Upper lobe of left lung (tissue), 6 donors: ENCODE results near the gene HNRNPLL. TPM values are rescaled to one million over a fixed set of nuclear protein-coding genes. Genes with fewer than 3 reads are reported as not detected.
A peak's percentile ranks its signal among the peaks of the same experiment; 100 is the strongest.

ENCODE experiments used
- ATAC-seq, 2 donors: fragments of 200-7000 bp; cut with Tn5 transposase; one replicate each; pipeline ENCODE4 v1.9.1; 2022; ENCODE audit warnings: mild to moderate bottlenecking in 2 of 2, moderate library complexity in 2 of 2; ENCODE audit not compliant: low FRiP score in 2 of 2
- DNase-seq, 2 donors: peaks; one replicate each; pipeline ENCODE4 v3.0.0-alpha.2; 2019 to 2020
- H3K27ac ChIP-seq, 4 donors: fragments of 200-600 bp; sonication (generic); one replicate each; pipeline ENCODE4 v1.5.1; 2016 to 2019
- H3K27me3 ChIP-seq, 4 donors: fragments of 200-600 bp; sonication (generic); one replicate each; pipeline ENCODE4 v1.5.1; 2017 to 2019
- H3K36me3 ChIP-seq, 4 donors: fragments of 200-600 bp; sonication (generic); one replicate each; pipeline ENCODE4 v1.5.1; 2016 to 2019
- H3K4me1 ChIP-seq, 4 donors: fragments of 200-600 bp; sonication (generic); one replicate each; pipeline ENCODE4 v1.5.1; 2018 to 2019
- H3K4me3 ChIP-seq, 4 donors: fragments of 200-600 bp; sonication (generic); one replicate each; pipeline ENCODE4 v1.5.1; 2017 to 2019; ENCODE audit warnings: mild to moderate bottlenecking in 2 of 4, moderate library complexity in 1 of 4
- H3K9me3 ChIP-seq, 4 donors: fragments of 200-600 bp; sonication (generic); one replicate each; pipeline ENCODE4 v1.5.1; 2018 to 2019
- CTCF ChIP-seq, 6 experiments: fragments of 450-650 bp in 4 of 6; fragments of 200-600 bp in 2 of 6; sonication (generic) in 2 of 6; IDR thresholded peaks; one replicate each; pipeline ENCODE4 v1.5.1; 2016 to 2019; ENCODE audit warnings: antibody characterized with exemption in 6 of 6
- EP300 ChIP-seq, 4 donors: sonication (generic); formaldehyde crosslinking; IDR thresholded peaks; one replicate each; pipeline ENCODE4 v1.5.1; 2017; ENCODE audit warnings: antibody characterized with exemption in 4 of 4, control low read depth in 2 of 4
- POLR2A ChIP-seq, 4 donors: fragments of 450-650 bp; IDR thresholded peaks; one replicate each; pipeline ENCODE4 v1.5.1; 2016 to 2017; ENCODE audit warnings: antibody characterized with exemption in 4 of 4, mild to moderate bottlenecking in 2 of 4
- POLR2AphosphoS5 ChIP-seq, 2 donors: sonication (generic); formaldehyde crosslinking; IDR thresholded peaks; one replicate each; pipeline ENCODE4 v1.5.1; 2017; ENCODE audit warnings: antibody characterized with exemption in 2 of 2
- WGBS, 2 donors: methylation state at CpG; one replicate each; pipeline ENCODE4 v1.1.5; 2017 to 2018; 5-methylcytosine and 5-hydroxymethylcytosine counted together
- total RNA-seq, 6 donors: library from RNA; depleted of rRNA in 4 of 6; stranded (reverse); fragments of >200 nt in 4 of 6; gene quantifications; one replicate each; pipeline versions ENCODE4 v1.1.0 to v1.2.1, GENCODE V29; 2016 to 2021
- donor health status: DM: no; HTN: no; CAD: no; lungs with moderate emphysema.
- donor health status: DM: no; HTN: yes; CAD: no; lungs with severe emphysema.

The HNRNPLL gene
- total RNA-seq, 6 donors from 2014 or later: 41.0 to 71.3 (median 46.2) TPM

- DNase-seq: no peak
- TF ChIP-seq EP300 (IDR thresholded peaks at IDR 0.05): no peak
- peak in 3 of 6 experiments; percentile 13 to 24 (median 16) for TF ChIP-seq CTCF (IDR thresholded peaks at IDR 0.05)
- Histone ChIP-seq H3K4me1 (no peaks in the 10 kb centered on the region), H3K27me3 (no peaks in the 10 kb centered on the region), H3K9me3 (no peaks in the 10 kb centered on the region), H3K36me3 (peaks cover 0 to 5% (median 0%) of the 10 kb centered on the region in 4 donors), H3K27ac (no peak overlapping the region), H3K4me3 (no peak overlapping the region)
- ATAC-seq: no peak
- 98 to 99% methylated on average over 5 to 8 of the region's 8 CpGs for WGBS, 2 donors
These were observed 47.6 kb downstream of the HNRNPLL start for GRCh38 chr2:38554973-38555595.

GRCh38 chr2:38553554-38553953 is 49.2 kb downstream of the HNRNPLL start:
- TF ChIP-seq POLR2AphosphoS5 (IDR thresholded peaks at IDR 0.05) (no peak), EP300 (IDR thresholded peaks at IDR 0.05) (no peak), CTCF (IDR thresholded peaks at IDR 0.05) (no peak), POLR2A (IDR thresholded peaks at IDR 0.05) (no peak)
- DNase-seq: no peak
- H3K36me3 ChIP-seq: no peaks in the 10 kb centered on the region
- H3K27ac ChIP-seq: no peak overlapping the region
- no peaks in the 10 kb centered on the region for H3K27me3 ChIP-seq
- ATAC-seq: no peak
- WGBS, 2 donors: 93 to 98% methylated on average over 2 of the region's 2 CpGs
- no peak overlapping the region for H3K4me3 ChIP-seq
- H3K4me1 ChIP-seq: no peaks in the 10 kb centered on the region
- no peaks in the 10 kb centered on the region for H3K9me3 ChIP-seq

- no peaks in the 10 kb centered on the region for H3K9me3 ChIP-seq
- no peak for ATAC-seq
- 52 to 59% methylated on average over 2 of the region's 2 CpGs for WGBS, 2 donors
- no peak overlapping the region for H3K4me3 ChIP-seq
- no peaks in the 10 kb centered on the region for H3K4me1 ChIP-seq
- DNase-seq: no peak
- no peaks in the 10 kb centered on the region for H3K36me3 ChIP-seq
- H3K27ac ChIP-seq: no peak overlapping the region
- TF ChIP-seq EP300 (IDR thresholded peaks at IDR 0.05) (no peak), POLR2AphosphoS5 (IDR thresholded peaks at IDR 0.05) (no peak), POLR2A (IDR thresholded peaks at IDR 0.05) (no peak), CTCF (IDR thresholded peaks at IDR 0.05) (no peak)
- no peaks in the 10 kb centered on the region for H3K27me3 ChIP-seq
These were observed 50.5 kb downstream of the HNRNPLL start for GRCh38 chr2:38552259-38552658.

- Histone ChIP-seq H3K27ac (no peak overlapping the region), H3K4me3 (no peak overlapping the region), H3K36me3 (no peaks in the 10 kb centered on the region), H3K4me1 (no peaks in the 10 kb centered on the region), H3K9me3 (no peaks in the 10 kb centered on the region), H3K27me3 (no peaks in the 10 kb centered on the region)
- ATAC-seq: no peak
- TF ChIP-seq EP300 (IDR thresholded peaks at IDR 0.05) (no peak), POLR2A (IDR thresholded peaks at IDR 0.05) (no peak), POLR2AphosphoS5 (IDR thresholded peaks at IDR 0.05) (no peak), CTCF (IDR thresholded peaks at IDR 0.05) (no peak)
- 96 to 97% methylated on average over 2 of the region's 2 CpGs for WGBS, 2 donors
- DNase-seq: no peak
These were observed 51.0 kb downstream of the HNRNPLL start for GRCh38 chr2:38551746-38552145.

GRCh38 chr2:38551171-38551570 is 51.6 kb downstream of the HNRNPLL start:
- TF ChIP-seq EP300 (IDR thresholded peaks at IDR 0.05) (no peak), POLR2AphosphoS5 (IDR thresholded peaks at IDR 0.05) (no peak), POLR2A (IDR thresholded peaks at IDR 0.05) (no peak), CTCF (IDR thresholded peaks at IDR 0.05) (no peak)
- Histone ChIP-seq H3K27me3 (no peaks in the 10 kb centered on the region), H3K36me3 (no peaks in the 10 kb centered on the region), H3K4me1 (no peaks in the 10 kb centered on the region), H3K4me3 (no peak overlapping the region), H3K27ac (no peak overlapping the region), H3K9me3 (no peaks in the 10 kb centered on the region)
- 94 to 95% methylated on average over 3 of the region's 3 CpGs for WGBS, 2 donors
- ATAC-seq (no peak), DNase-seq (no peak)
